Naive thymus-derived CD4-positive, alpha-beta T cell (primary cell): ENCODE measurements around the gene EYA2. TPM values are rescaled to one million over a fixed set of nuclear protein-coding genes. Genes with fewer than 3 reads are reported as not detected.

Source experiments
- ATAC-seq: fragments of 150-1000 bp; cut with Tn5 transposase; 2 replicates; pipeline ENCODE4 v1.10.0; 2021; ENCODE audit warnings: mild to moderate bottlenecking, moderate library complexity
- CTCF ChIA-PET: fragments of 350-600 bp; sonication (Branson Sonifier 250); formaldehyde crosslinking; loops from one replicate; lab custom pipeline; 2021; ENCODE audit warnings: antibody characterized with exemption; lab: Charles Lee
- POLR2A ChIA-PET: fragments of 350-600 bp; sonication (Branson Sonifier 250); formaldehyde crosslinking; loops from one replicate; lab custom pipeline; 2021; ENCODE audit warnings: antibody characterized with exemption, inconsistent platforms; lab: Charles Lee
- DNase-seq, 9 donors: peaks; one replicate each; pipeline versions ENCODE4 v3.0.0 to v3.0.0-alpha.2; 2020 to 2022; ENCODE audit warnings: mixed read lengths in 1 of 9
- H3K27ac ChIP-seq: one replicate; pipeline ENCODE4 v1.7.0; 2013; ENCODE audit warnings: mild to moderate bottlenecking, low read depth, low read length, moderate library complexity
- H3K27me3 ChIP-seq, 2 donors: one replicate each; pipeline ENCODE4 v1.7.0; 2013; ENCODE audit warnings: low read length in 2 of 2, mild to moderate bottlenecking in 2 of 2, moderate library complexity in 2 of 2; ENCODE audit not compliant: control insufficient read depth in 2 of 2, insufficient read depth in 2 of 2
- H3K36me3 ChIP-seq, 3 experiments: 1 replicate in 2 of 3; 2 replicates in 1 of 3; pipeline ENCODE4 v1.7.0; 2013; ENCODE audit warnings: low read length in 3 of 3, mild to moderate bottlenecking in 3 of 3, moderate library complexity in 1 of 3; ENCODE audit not compliant: insufficient read depth in 3 of 3, control insufficient read depth in 2 of 3
- H3K4me1 ChIP-seq, 2 donors: one replicate each; pipeline ENCODE4 v1.7.0; 2013; ENCODE audit warnings: low read length in 2 of 2, mild to moderate bottlenecking in 2 of 2, moderate library complexity in 1 of 2; ENCODE audit not compliant: control insufficient read depth in 2 of 2, insufficient read depth in 2 of 2
- H3K4me3 ChIP-seq: 2 replicates; pipeline ENCODE4 v1.7.0; 2013; ENCODE audit warnings: mild to moderate bottlenecking, low read length
- H3K9me3 ChIP-seq, 3 experiments: 1 replicate in 2 of 3; 2 replicates in 1 of 3; pipeline ENCODE4 v1.7.0; 2013; ENCODE audit warnings: low read length in 3 of 3; ENCODE audit not compliant: control insufficient read depth in 2 of 3
- H3K27ac Mint-ChIP-seq, 9 donors: one replicate each; pipeline ENCODE4 v1.8.0; 2020 to 2022; ENCODE audit warnings: mixed read lengths in 9 of 9, mild to moderate bottlenecking in 8 of 9, moderate library complexity in 5 of 9, inconsistent platforms in 2 of 9
- H3K27me3 Mint-ChIP-seq, 5 donors: one replicate each; pipeline ENCODE4 v1.8.0; 2021 to 2022; ENCODE audit warnings: mixed read lengths in 5 of 5, mild to moderate bottlenecking in 1 of 5
- H3K36me3 Mint-ChIP-seq, 5 donors: one replicate each; pipeline ENCODE4 v1.8.0; 2020 to 2022; ENCODE audit warnings: mixed read lengths in 5 of 5, mild to moderate bottlenecking in 3 of 5, inconsistent platforms in 1 of 5
- H3K4me1 Mint-ChIP-seq, 7 donors: one replicate each; pipeline ENCODE4 v1.8.0; 2020 to 2022; ENCODE audit warnings: mixed read lengths in 7 of 7, mild to moderate bottlenecking in 3 of 7, inconsistent platforms in 1 of 7
- H3K4me3 Mint-ChIP-seq, 10 donors: one replicate each; pipeline ENCODE4 v1.8.0; 2020 to 2022; ENCODE audit warnings: mild to moderate bottlenecking in 10 of 10, mixed read lengths in 10 of 10, moderate library complexity in 6 of 10, inconsistent platforms in 2 of 10
- H3K9me3 Mint-ChIP-seq, 11 donors: one replicate each; pipeline ENCODE4 v1.8.0; 2020 to 2022; ENCODE audit warnings: mixed read lengths in 11 of 11, mild to moderate bottlenecking in 4 of 11, inconsistent platforms in 1 of 11, moderate library complexity in 1 of 11
- intact Hi-C, 2 donors: fragments of 100-400 bp; cut with micrococcal nuclease; formaldehyde crosslinking; loops; one replicate each; pipeline ENCODE4 v1.15.1; 2023
- polyA plus RNA-seq, 2 donors: library from polyadenylated mRNA; unstranded; fragments of 300-500 nt; fragmentation: Illumina TruSeq; gene quantifications; one replicate each; pipeline ENCODE4 v1.2.3, GENCODE V29; 2021
- total RNA-seq, 6 experiments: library from RNA in 5 of 6; stranded (reverse) in 5 of 6; gene quantifications; 1 replicate in 5 of 6; 2 replicates in 1 of 6; pipeline ENCODE4 v1.2.3 and lab custom pipeline; 2021 to 2026

Gene EYA2
- total and polyA plus RNA-seq, 7 experiments from 2014 or later = 0.16 TPM; not detected in 6

DNA sequence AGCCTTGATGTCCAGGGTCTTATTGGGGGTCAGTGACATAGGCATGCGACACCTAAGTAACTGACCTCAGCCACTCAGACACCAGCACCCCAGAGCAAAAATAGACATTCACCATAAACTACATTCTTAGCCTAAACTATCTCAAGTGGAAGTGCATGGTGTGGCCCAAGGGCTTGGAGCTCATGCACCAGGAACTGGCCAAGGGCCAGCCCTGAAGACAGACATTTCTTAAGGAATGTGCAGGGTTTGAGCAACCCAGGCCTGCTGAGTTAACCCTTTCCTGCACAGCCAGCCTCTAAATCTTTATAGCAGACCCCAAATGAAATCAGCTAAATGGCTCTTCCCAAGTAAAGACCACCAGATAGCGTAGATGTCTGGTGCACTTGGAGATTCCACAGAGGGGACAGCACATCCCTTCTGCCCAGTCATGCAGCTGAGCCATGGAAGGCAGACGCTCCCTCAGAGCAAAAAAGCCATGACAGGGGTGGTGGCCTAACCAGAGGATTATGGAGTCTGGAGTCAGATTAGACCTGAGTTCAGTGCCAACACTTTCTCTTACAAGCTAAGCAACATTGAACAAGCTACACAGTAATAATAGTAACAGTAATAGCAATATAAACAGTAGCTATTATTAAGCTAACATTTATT is 239.3 kb downstream of the EYA2 start:
- Histone ChIP-seq H3K4me1 (no peaks in the 10 kb centered on the region), H3K36me3 (no peaks in the 10 kb centered on the region), H3K27ac (no peak overlapping the region), H3K4me3 (no peak overlapping the region), H3K9me3 (no peaks in the 10 kb centered on the region), H3K27me3 (no peaks in the 10 kb centered on the region)
- DNase-seq = no peak
- ATAC-seq = no peak
- Mint-ChIP-seq H3K4me3 (no peak overlapping the region), H3K36me3 (no peaks in the 10 kb centered on the region), H3K27me3 (peaks cover 11 to 32% (median 14%) of the 10 kb centered on the region in 5 donors), H3K4me1 (no peaks in the 10 kb centered on the region), H3K9me3 (peaks cover 0 to 5% (median 0%) of the 10 kb centered on the region in 11 donors), H3K27ac (no peak overlapping the region)
- ChIA-PET POLR2A (no interaction called here), CTCF (no interaction called here)
- intact Hi-C loops = no loop called here

DNA sequence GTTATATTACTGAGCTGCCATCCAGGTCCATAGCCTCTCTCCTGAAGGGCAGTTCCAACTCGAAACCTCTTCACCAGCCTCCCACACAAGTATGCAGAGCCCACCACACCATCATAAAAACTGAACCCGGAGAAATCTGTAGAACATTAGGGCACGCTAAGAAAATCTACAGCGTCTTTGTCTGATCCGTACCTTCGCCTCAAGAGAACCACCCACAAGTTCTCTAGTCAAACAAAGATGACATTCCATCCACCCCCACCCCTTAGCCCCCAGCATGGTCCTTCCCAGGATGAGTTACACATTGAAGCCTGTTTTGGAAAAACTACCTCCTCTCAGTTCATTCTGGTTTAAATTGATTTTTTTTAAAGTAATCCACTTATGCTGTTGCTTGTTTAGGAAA is 242.1 kb downstream of the EYA2 start:
- Mint-ChIP-seq H3K4me3 (no peak overlapping the region), H3K27me3 (peaks cover 0 to 18% (median 4%) of the 10 kb centered on the region in 5 donors), H3K9me3 (peaks cover 0 to 3% (median 0%) of the 10 kb centered on the region in 11 donors), H3K36me3 (no peaks in the 10 kb centered on the region), H3K27ac (no peak overlapping the region), H3K4me1 (no peaks in the 10 kb centered on the region)
- ChIA-PET CTCF (no interaction called here), POLR2A (no interaction called here)
- no peaks in the 10 kb centered on the region for H3K36me3 ChIP-seq
- ATAC-seq (no peak), DNase-seq (no peak)
- no peak overlapping the region for H3K27ac ChIP-seq
- H3K27me3 ChIP-seq = no peaks in the 10 kb centered on the region
- peaks cover 0 to 4% (median 0%) of the 10 kb centered on the region in 3 experiments for H3K9me3 ChIP-seq
- no peak overlapping the region for H3K4me3 ChIP-seq
- H3K4me1 ChIP-seq = no peaks in the 10 kb centered on the region
- intact Hi-C loops = no loop called here

DNA sequence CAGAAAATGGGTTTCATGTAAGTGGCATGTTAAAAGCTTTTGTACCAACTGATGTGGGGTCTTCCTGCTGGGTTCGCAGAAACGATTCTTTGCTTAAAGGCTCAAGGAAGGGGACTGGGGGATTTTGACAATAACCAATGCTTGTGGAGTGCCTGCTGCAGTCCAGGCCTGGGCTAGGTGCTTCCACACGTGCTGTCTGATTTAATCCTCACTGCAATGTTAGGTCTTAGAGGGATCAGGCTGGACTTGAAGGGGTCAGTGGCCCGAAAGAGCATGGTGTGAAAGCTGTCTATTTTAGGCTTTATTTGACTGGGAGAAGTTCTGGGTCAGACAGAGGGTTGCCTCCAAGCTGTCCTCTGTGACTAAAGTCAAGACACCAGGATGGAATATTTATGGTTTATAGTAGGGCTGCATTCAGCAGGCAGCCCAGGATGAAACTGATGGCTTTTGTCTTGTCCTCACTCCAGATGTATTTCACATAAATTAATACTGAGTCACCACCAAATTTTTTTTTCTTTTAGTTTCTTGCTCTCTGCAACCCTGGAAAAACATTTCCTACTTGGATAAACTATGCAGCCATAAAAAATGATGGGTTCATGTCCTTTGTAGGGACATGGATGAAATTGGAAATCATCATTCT is 242.7 kb downstream of the EYA2 start:
- H3K9me3 Mint-ChIP-seq = peaks cover 0 to 5% (median 0%) of the 10 kb centered on the region in 11 donors
- peaks cover 0 to 18% (median 4%) of the 10 kb centered on the region in 5 donors for H3K27me3 Mint-ChIP-seq
- no peak overlapping the region for H3K4me3 Mint-ChIP-seq
- H3K27ac Mint-ChIP-seq = no peak overlapping the region
- ChIA-PET POLR2A (no interaction called here), CTCF (no interaction called here)
- H3K4me1 ChIP-seq = no peaks in the 10 kb centered on the region
- intact Hi-C loops = no loop called here
- H3K4me3 ChIP-seq = no peak overlapping the region
- H3K36me3 ChIP-seq = no peaks in the 10 kb centered on the region
- no peaks in the 10 kb centered on the region for H3K36me3 Mint-ChIP-seq
- H3K27me3 ChIP-seq = no peaks in the 10 kb centered on the region
- ATAC-seq = no peak
- H3K9me3 ChIP-seq = peaks cover 0 to 4% (median 0%) of the 10 kb centered on the region in 3 experiments
- H3K4me1 Mint-ChIP-seq = no peaks in the 10 kb centered on the region
- H3K27ac ChIP-seq = no peak overlapping the region
- DNase-seq = no peak

DNA sequence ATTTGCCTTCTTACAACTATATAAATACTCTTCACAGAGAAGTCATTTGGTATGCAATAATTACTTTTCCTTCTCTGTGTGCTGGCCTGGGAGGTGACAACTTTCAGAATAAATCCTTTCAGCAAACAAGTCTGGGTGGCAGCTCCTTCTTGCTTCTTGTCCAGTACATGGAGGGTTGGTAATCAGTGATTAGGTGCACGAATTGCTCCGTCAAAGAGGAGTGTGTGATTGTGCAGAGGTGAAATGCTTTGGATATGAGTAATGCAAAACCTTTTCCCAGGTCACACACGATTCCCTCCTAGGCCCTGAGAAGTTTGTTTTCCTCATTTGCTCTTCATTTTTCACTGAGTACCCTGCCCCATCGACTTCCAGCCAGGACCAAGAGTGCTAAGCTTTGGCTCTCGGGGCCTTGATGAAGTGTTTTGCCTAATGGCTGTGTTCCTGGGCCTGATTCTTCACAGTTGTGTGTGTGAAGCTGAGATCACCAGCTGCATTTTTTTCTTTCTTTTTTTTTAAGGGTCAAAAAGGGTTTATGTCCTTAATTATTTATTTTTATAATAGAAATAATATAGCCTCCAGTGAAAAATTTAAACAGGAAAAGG is 245.4 kb downstream of the EYA2 start:
- no peak overlapping the region for H3K4me3 ChIP-seq
- H3K36me3 ChIP-seq = no peaks in the 10 kb centered on the region
- no peak overlapping the region for H3K4me3 Mint-ChIP-seq
- no peaks in the 10 kb centered on the region for H3K4me1 Mint-ChIP-seq
- H3K4me1 ChIP-seq = no peaks in the 10 kb centered on the region
- H3K9me3 Mint-ChIP-seq = peaks cover 0 to 5% (median 0%) of the 10 kb centered on the region in 11 donors
- no peak for ATAC-seq
- DNase-seq = no peak
- intact Hi-C loops = no loop called here
- H3K27ac Mint-ChIP-seq = no peak overlapping the region
- H3K9me3 ChIP-seq = peaks cover 0 to 4% (median 0%) of the 10 kb centered on the region in 3 experiments
- H3K36me3 Mint-ChIP-seq = no peaks in the 10 kb centered on the region
- no peak overlapping the region for H3K27ac ChIP-seq
- CTCF ChIA-PET = no interaction called here
- no peaks in the 10 kb centered on the region for H3K27me3 ChIP-seq
- POLR2A ChIA-PET = no interaction called here
- peaks cover 8 to 32% (median 9%) of the 10 kb centered on the region in 5 donors for H3K27me3 Mint-ChIP-seq

DNA sequence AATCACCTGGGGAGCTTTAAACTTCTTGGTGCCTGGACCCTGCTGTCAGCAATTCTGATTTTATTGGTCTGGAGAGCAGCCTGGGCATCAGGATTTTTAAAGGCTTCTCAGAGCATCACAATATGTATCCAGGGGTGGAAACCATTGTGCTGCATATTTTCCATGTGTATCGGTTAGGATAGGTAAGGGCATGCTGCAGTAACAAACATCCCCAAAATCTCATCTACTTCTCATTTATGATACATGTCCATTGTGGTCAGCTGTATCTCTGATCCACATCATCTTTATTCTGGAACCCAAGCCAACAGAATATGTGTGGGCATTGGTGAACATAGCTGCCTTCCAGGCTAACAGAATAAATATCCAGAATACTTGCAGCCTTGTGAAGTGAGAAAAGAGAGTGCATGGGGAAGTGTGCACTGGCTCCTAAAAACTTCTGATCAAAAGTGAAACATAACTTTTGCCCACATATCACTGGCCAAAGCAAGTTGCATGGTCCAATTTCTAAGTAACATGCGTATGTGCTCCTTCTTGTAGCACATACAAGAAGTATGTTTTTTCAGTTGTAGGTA is 246.8 kb downstream of the EYA2 start:
- Mint-ChIP-seq H3K27me3 (peaks cover 8 to 34% (median 12%) of the 10 kb centered on the region in 5 donors), H3K4me1 (no peaks in the 10 kb centered on the region), H3K36me3 (no peaks in the 10 kb centered on the region), H3K27ac (no peak overlapping the region), H3K9me3 (peaks cover 0 to 5% (median 0%) of the 10 kb centered on the region in 11 donors), H3K4me3 (no peak overlapping the region)
- peaks cover 0 to 4% (median 0%) of the 10 kb centered on the region in 3 experiments for H3K9me3 ChIP-seq
- ChIA-PET CTCF (no interaction called here), POLR2A (no interaction called here)
- no peak for ATAC-seq
- intact Hi-C loops = no loop called here
- H3K36me3 ChIP-seq = no peaks in the 10 kb centered on the region
- H3K4me1 ChIP-seq = no peaks in the 10 kb centered on the region
- no peaks in the 10 kb centered on the region for H3K27me3 ChIP-seq
- no peak for DNase-seq
- H3K4me3 ChIP-seq = no peak overlapping the region
- H3K27ac ChIP-seq = no peak overlapping the region

DNA sequence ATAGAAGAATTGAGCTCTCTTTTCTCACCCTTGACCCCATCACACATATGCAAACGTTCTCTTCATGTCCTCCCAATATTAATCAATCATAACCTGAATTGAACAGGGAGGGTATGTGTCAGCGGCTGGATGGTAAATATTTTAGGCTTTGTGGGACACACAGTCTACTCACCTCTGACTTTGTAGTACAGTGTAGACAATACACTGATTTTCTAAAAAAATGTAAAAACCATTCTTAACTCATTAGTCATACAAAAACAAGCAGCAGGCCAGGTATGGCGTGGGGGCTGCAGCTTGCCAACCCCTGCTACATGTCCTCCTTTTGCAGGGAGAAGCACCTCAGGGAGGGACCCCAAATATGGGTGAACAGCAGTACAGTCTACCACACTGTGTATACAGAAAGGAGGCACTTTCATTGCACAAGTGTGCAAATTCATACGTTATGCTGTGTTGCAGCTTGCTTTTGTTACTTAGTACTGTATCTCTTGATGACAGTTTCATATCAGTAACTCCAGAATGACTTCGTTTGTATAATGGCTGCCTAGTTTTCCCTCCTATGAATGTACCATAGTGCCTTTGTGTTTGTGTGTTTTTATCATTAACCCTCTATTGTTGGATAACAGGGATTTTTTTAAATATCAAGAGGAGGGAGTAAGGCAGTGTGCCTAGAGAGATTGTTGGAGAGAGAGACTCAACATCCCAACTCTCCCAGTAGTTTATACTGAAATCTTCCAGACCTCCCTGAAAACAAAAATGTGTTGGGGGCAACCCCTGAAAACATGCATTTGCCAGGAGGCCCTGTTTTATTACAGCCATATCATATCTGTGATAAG is 247.5 kb downstream of the EYA2 start:
- CTCF ChIA-PET = no interaction called here
- Histone ChIP-seq H3K27ac (no peak overlapping the region), H3K4me1 (no peaks in the 10 kb centered on the region), H3K27me3 (no peaks in the 10 kb centered on the region), H3K4me3 (no peak overlapping the region), H3K36me3 (no peaks in the 10 kb centered on the region), H3K9me3 (peaks cover 0 to 4% (median 0%) of the 10 kb centered on the region in 3 experiments)
- Mint-ChIP-seq H3K36me3 (no peaks in the 10 kb centered on the region), H3K4me3 (no peak overlapping the region), H3K9me3 (peaks cover 0 to 5% (median 0%) of the 10 kb centered on the region in 11 donors), H3K27me3 (peaks cover 8 to 33% (median 14%) of the 10 kb centered on the region in 5 donors), H3K27ac (no peak overlapping the region), H3K4me1 (no peaks in the 10 kb centered on the region)
- ATAC-seq (no peak), DNase-seq (no peak)
- POLR2A ChIA-PET = no interaction called here
- intact Hi-C loops = no loop called here
